ENCODE data around the gene GFPT2. TPM values are rescaled to one million over a fixed set of nuclear protein-coding genes. Genes with fewer than 3 reads are reported as not detected.

GFPT2 gene
- total and polyA plus RNA-seq, 10 of the 15 experiments (the other 5 are each of a cell fraction or from before 2014, with no cell fraction given), result 0.05 to 0.33 (median 0.11) TPM; not detected in 4

GRCh38 chr5:180348336-180348735, 4.8 kb downstream of the GFPT2 start:
- H4K20me1 ChIP-seq (ENCODE audit: control insufficient read depth, insufficient read depth), result no peaks in the 10 kb centered on the region
- RAD21 ChIA-PET (ENCODE audit: unreplicated experiment), result no interaction called here
- SMC1A ChIA-PET (ENCODE audit: uncharacterized antibody, unreplicated experiment), result no interaction called here
- DNase-seq (ENCODE audit: low read depth, low spot score) (no peak), ATAC-seq (no peak), FAIRE-seq (no peak)
- POLR2A ChIA-PET, result no interaction called here
- BruUV-seq (replicated peaks), result no TSS peak
- no peak overlapping the region for H2AFZ ChIP-seq (ENCODE audit: control insufficient read depth, low read depth, low read length)
- H3K4me2 ChIP-seq (ENCODE audit: control insufficient read depth, insufficient read depth), result no peak overlapping the region
- CTCF ChIA-PET, result no interaction called here
- H3K4me1 ChIP-seq (ENCODE audit: control insufficient read depth, insufficient read depth, low read length), result no peaks in the 10 kb centered on the region
- no peaks in the 10 kb centered on the region for H3K79me2 ChIP-seq (ENCODE audit: control insufficient read depth, insufficient read depth, low read length)
- no peak for TF ChIP-seq REST (IDR thresholded peaks at IDR 0.05; ENCODE audit: low read depth, low read length)
- no peak for TF ChIP-seq SRF (IDR thresholded peaks at IDR 0.05; ENCODE audit: low read depth in 2 of 2, low read length in 2 of 2)
- TF ChIP-seq ELK1 (IDR thresholded peaks at IDR 0.05; ENCODE audit: low read depth, low read length), result no peak
- no peak for TF ChIP-seq CHD4 (IDR thresholded peaks at IDR 0.05)
- TF ChIP-seq RB1 (IDR thresholded peaks at IDR 0.05; ENCODE audit: borderline replicate concordance), result no peak
- TF ChIP-seq E2F4 (IDR thresholded peaks at IDR 0.05; ENCODE audit: low read depth, low read length), result no peak
- no peak for TF ChIP-seq SUZ12 (IDR thresholded peaks at IDR 0.05; ENCODE audit: unreplicated experiment)
- TF ChIP-seq JUND (IDR thresholded peaks at IDR 0.05; ENCODE audit: low read depth, low read length), result no peak
- TF ChIP-seq ZNF207 (IDR thresholded peaks at IDR 0.05; ENCODE audit: borderline replicate concordance), result no peak
- TF ChIP-seq LARP7 (IDR thresholded peaks at IDR 0.05), result no peak
- TF ChIP-seq MTA2 (IDR thresholded peaks at IDR 0.05; ENCODE audit: low read depth), result no peak
- TF ChIP-seq ASH2L (IDR thresholded peaks at IDR 0.05; ENCODE audit: borderline replicate concordance, low read depth), result no peak
- no peak for TF ChIP-seq SREBF1 (IDR thresholded peaks at IDR 0.05; ENCODE audit: low read length)
- TF ChIP-seq BHLHE40 (IDR thresholded peaks at IDR 0.05; ENCODE audit: borderline replicate concordance in 1 of 2, low read depth in 2 of 2, low read length in 1 of 2), result no peak
- no peak for TF ChIP-seq NBN (IDR thresholded peaks at IDR 0.05)
- TF ChIP-seq RUNX3 (IDR thresholded peaks at IDR 0.05; ENCODE audit: low read length), result no peak
- no peak for TF ChIP-seq CBX3 (IDR thresholded peaks at IDR 0.05; ENCODE audit: borderline replicate concordance, low read depth)
- no peaks in the 10 kb centered on the region for H3K36me3 ChIP-seq (ENCODE audit: control insufficient read depth in 2 of 2, insufficient read depth in 2 of 2, low read length in 1 of 2)
- in situ Hi-C loops (cut with MboI) (no loop called here), intact Hi-C loops (cut with micrococcal nuclease; ENCODE audit: unreplicated experiment) (no loop called here)
- H3K27me3 ChIP-seq (replicated peaks in 1 of 2; ENCODE audit: control insufficient read depth in 2 of 2, insufficient read depth in 2 of 2, low read length in 1 of 2), result peaks cover 0 to 7% of the 10 kb centered on the region in 2 experiments; a peak in 2 of 4 replicates
- H3K9ac ChIP-seq (ENCODE audit: control insufficient read depth, insufficient read depth, low read length), result no peak overlapping the region
- no peaks in the 10 kb centered on the region for H3K9me3 ChIP-seq (replicated peaks; ENCODE audit: control insufficient read depth, insufficient read depth, low read length)
- H3K4me3 ChIP-seq, result no peak overlapping the region
- WGBS (ENCODE audit: insufficient coverage, insufficient replicate concordance, low lambda C conversion rate, missing lambda C conversion rate), result 65% methylated on average over 7 of the region's 7 CpGs
- H3K27ac ChIP-seq (ENCODE audit: control insufficient read depth, insufficient read depth), result no peak overlapping the region

Data from GM12878 (cell line).